ENCODE results near the gene QSER1. TPM values are rescaled to one million over a fixed set of nuclear protein-coding genes. Genes with fewer than 3 reads are reported as not detected.

Gene QSER1
- polyA plus RNA-seq = 8.5 to 14.7 TPM (median 9.7 TPM) in 3 replicates
- polyA plus RNA-seq (2011; ENCODE audit: low read depth) = 10.9 TPM
- 7.2 and 13.8 TPM in 2 replicates for polyA plus RNA-seq (2011; cell fraction: cytosol; rRNA removed)
- polyA plus RNA-seq (2011; cell fraction: nucleus; rRNA removed) = 15.8 and 20.9 TPM in 2 replicates
- 7.5 and 11.7 TPM in 2 replicates for polyA plus RNA-seq (2012; ENCODE audit: low replicate concordance)
- 12.2 to 38.7 TPM (median 17.4 TPM) in 3 replicates for polyA minus RNA-seq
- polyA minus RNA-seq (2011; cell fraction: cytosol; rRNA and poly(A)+ RNA removed) = 15.2 TPM
- 21.9 and 43.3 TPM in 2 replicates for polyA minus RNA-seq (2011; cell fraction: nucleus; rRNA and poly(A)+ RNA removed)

GRCh38 chr11:32892355-32893092 is at the start of gene QSER1:
QSER1 (plus strand) TSS chr11:32892811; CDS start chr11:32893126, 315 bp downstream.
- no peak for TF ChIP-seq EZH2 (IDR thresholded peaks at IDR 0.05; ENCODE audit: low read length)
- TF ChIP-seq, protein P1, sequence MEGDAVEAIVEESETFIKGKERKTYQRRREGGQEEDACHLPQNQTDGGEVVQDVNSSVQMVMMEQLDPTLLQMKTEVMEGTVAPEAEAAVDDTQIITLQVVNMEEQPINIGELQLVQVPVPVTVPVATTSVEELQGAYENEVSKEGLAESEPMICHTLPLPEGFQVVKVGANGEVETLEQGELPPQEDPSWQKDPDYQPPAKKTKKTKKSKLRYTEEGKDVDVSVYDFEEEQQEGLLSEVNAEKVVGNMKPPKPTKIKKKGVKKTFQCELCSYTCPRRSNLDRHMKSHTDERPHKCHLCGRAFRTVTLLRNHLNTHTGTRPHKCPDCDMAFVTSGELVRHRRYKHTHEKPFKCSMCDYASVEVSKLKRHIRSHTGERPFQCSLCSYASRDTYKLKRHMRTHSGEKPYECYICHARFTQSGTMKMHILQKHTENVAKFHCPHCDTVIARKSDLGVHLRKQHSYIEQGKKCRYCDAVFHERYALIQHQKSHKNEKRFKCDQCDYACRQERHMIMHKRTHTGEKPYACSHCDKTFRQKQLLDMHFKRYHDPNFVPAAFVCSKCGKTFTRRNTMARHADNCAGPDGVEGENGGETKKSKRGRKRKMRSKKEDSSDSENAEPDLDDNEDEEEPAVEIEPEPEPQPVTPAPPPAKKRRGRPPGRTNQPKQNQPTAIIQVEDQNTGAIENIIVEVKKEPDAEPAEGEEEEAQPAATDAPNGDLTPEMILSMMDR (optimal IDR thresholded peaks at IDR 0.05 in 1 of 3, IDR thresholded peaks at IDR 0.05 in 1 of 3, conservative IDR thresholded peaks at IDR 0.05 in 1 of 3; ENCODE audit: extremely low read depth in 1 of 3, insufficient read depth in 2 of 3, low read length in 3 of 3) = no peak
- FAIRE-seq (no peak), DNase-seq (ENCODE audit: low read depth, low spot score) (no peak)
- Histone ChIP-seq H3K4me1 (ENCODE audit: control insufficient read depth, extremely low read depth, insufficient read depth, low read length) (peaks cover 13% of the 10 kb centered on the region), H3K36me3 (ENCODE audit: control insufficient read depth in 2 of 2, extremely low read depth in 1 of 2, insufficient read depth in 2 of 2, low read length in 2 of 2) (peaks cover 0 to 3% of the 10 kb centered on the region in 2 experiments), H4K20me1 (ENCODE audit: control insufficient read depth, extremely low read depth, insufficient read depth, low read length) (no peaks in the 10 kb centered on the region), H3K4me2 (ENCODE audit: control insufficient read depth, extremely low read depth, insufficient read depth, low read depth, low read length) (peak within 1 kb of the TSS; percentile 84), H3K4me3 (ENCODE audit: control insufficient read depth in 2 of 3, extremely low read depth in 1 of 3, insufficient read depth in 2 of 3, low read depth in 1 of 3, low read length in 3 of 3) (peak within 1 kb of the TSS; percentile 81 to 96 (median 93)), H2AFZ (ENCODE audit: control insufficient read depth, low read length) (peak within 1 kb of the TSS; percentile 84), H3K79me2 (ENCODE audit: control insufficient read depth, insufficient read depth, low read length) (peaks cover 40% of the 10 kb centered on the region), H3K9ac (ENCODE audit: control insufficient read depth, extremely low read depth, insufficient read depth, low read length) (peak within 1 kb of the TSS; percentile 92), H3K27ac (ENCODE audit: control insufficient read depth, insufficient read depth, low read length) (peak within 1 kb of the TSS; percentile 93), H3K27me3 (ENCODE audit: control insufficient read depth, extremely low read depth, insufficient read depth, low read length) (no peaks in the 10 kb centered on the region), H3K9me1 (ENCODE audit: control insufficient read depth, extremely low read depth, insufficient read depth, low read length) (peaks cover 2% of the 10 kb centered on the region), H3K9me3 (ENCODE audit: control insufficient read depth, low read depth, low read length) (no peaks in the 10 kb centered on the region)
- dilution Hi-C loops (cut with MboI; ENCODE audit: extremely low pct_ligation_motif_present, low sequenced_read_pairs) = no loop called here

- H3K27ac ChIP-seq (ENCODE audit: control insufficient read depth, insufficient read depth, low read length) = no peak overlapping the region
- H3K9ac ChIP-seq (ENCODE audit: control insufficient read depth, extremely low read depth, insufficient read depth, low read length) = no peak overlapping the region
- no peaks in the 10 kb centered on the region for H3K9me3 ChIP-seq (ENCODE audit: control insufficient read depth, low read depth, low read length)
- H3K9me1 ChIP-seq (ENCODE audit: control insufficient read depth, extremely low read depth, insufficient read depth, low read length) = no peaks in the 10 kb centered on the region
- DNase-seq (ENCODE audit: low read depth, low spot score) (no peak), FAIRE-seq (no peak)
- no peak overlapping the region for H2AFZ ChIP-seq (ENCODE audit: control insufficient read depth, low read length)
- peaks cover 0 to 5% of the 10 kb centered on the region in 2 experiments for H3K36me3 ChIP-seq (ENCODE audit: control insufficient read depth in 2 of 2, extremely low read depth in 1 of 2, insufficient read depth in 2 of 2, low read length in 2 of 2)
- no peaks in the 10 kb centered on the region for H3K27me3 ChIP-seq (ENCODE audit: control insufficient read depth, extremely low read depth, insufficient read depth, low read length)
- no peak for TF ChIP-seq EZH2 (IDR thresholded peaks at IDR 0.05; ENCODE audit: low read length)
- TF ChIP-seq, protein P1 (optimal IDR thresholded peaks at IDR 0.05 in 1 of 3, IDR thresholded peaks at IDR 0.05 in 1 of 3, conservative IDR thresholded peaks at IDR 0.05 in 1 of 3; ENCODE audit: extremely low read depth in 1 of 3, insufficient read depth in 2 of 3, low read length in 3 of 3) = no peak
- dilution Hi-C loops (cut with MboI; ENCODE audit: extremely low pct_ligation_motif_present, low sequenced_read_pairs) = no loop called here
- H3K4me1 ChIP-seq (ENCODE audit: control insufficient read depth, extremely low read depth, insufficient read depth, low read length) = peaks cover 8% of the 10 kb centered on the region
- H4K20me1 ChIP-seq (ENCODE audit: control insufficient read depth, extremely low read depth, insufficient read depth, low read length) = no peaks in the 10 kb centered on the region
- no peaks in the 10 kb centered on the region for H3K79me2 ChIP-seq (ENCODE audit: control insufficient read depth, insufficient read depth, low read length)
- H3K4me3 ChIP-seq (ENCODE audit: control insufficient read depth in 2 of 3, extremely low read depth in 1 of 3, insufficient read depth in 2 of 3, low read depth in 1 of 3, low read length in 3 of 3) = no peak overlapping the region
- H3K4me2 ChIP-seq (ENCODE audit: control insufficient read depth, extremely low read depth, insufficient read depth, low read depth, low read length) = no peak overlapping the region
Measured at GRCh38 chr11:32843544-32843943, 49.1 kb upstream of the QSER1 start.

Data from keratinocyte (primary cell).